Lower leg skin (tissue), 4 donors: ENCODE results near the gene CUL9. TPM values are rescaled to one million over a fixed set of nuclear protein-coding genes. Genes with fewer than 3 reads are reported as not detected.

Experiments
- DNase-seq, 2 donors: peaks; one replicate each; pipeline ENCODE4 v3.0.0-alpha.2; 2019; ENCODE audit warnings: low spot score in 2 of 2
- H3K4me3 ChIP-seq: fragments of 200-600 bp; sonication (generic); 2 replicates; pipeline ENCODE4 v1.5.1; 2017; ENCODE audit warnings: mild to moderate bottlenecking, low read depth; ENCODE audit not compliant: poor library complexity, severe bottlenecking
- CTCF ChIP-seq, 3 donors: fragments of 450-650 bp; IDR thresholded peaks; one replicate each; pipeline ENCODE4 v1.5.1; 2016; ENCODE audit warnings: antibody characterized with exemption in 3 of 3, mild to moderate bottlenecking in 3 of 3, moderate library complexity in 2 of 3
- POLR2A ChIP-seq, 2 donors: fragments of 450-650 bp; IDR thresholded peaks; one replicate each; pipeline ENCODE4 v1.6.1; 2016 to 2017; ENCODE audit warnings: antibody characterized with exemption in 2 of 2, mild to moderate bottlenecking in 1 of 2, moderate library complexity in 1 of 2
- WGBS, 2 donors: methylation state at CpG; one replicate each; pipeline ENCODE4 v1.1.5; 2018; 5-methylcytosine and 5-hydroxymethylcytosine counted together
- intact Hi-C: fragments of 100-400 bp; cut with DNase I; formaldehyde crosslinking; loops from one replicate; pipeline ENCODE4 v1.15.0; 2023; ENCODE audit warnings: low total_unique reads
- total RNA-seq, 4 donors: library from RNA; depleted of rRNA; stranded (reverse); fragments of >200 nt; gene quantifications; one replicate each; pipeline ENCODE4 v1.1.0, GENCODE V29; 2016

Gene CUL9
- total RNA-seq, 4 donors from 2014 or later = 38.7 to 64.4 (median 47.4) TPM

GRCh38 chr6:43175676-43176422, 6.1 kb upstream of the CUL9 start:
- intact Hi-C loops = no loop called here
- H3K4me3 ChIP-seq = no peak overlapping the region
- 87% methylated on average over 9 to 11 of the region's 11 CpGs for whole genome bisulfite sequencing, 2 donors
- DNase-seq = no peak
- TF ChIP-seq POLR2A (IDR thresholded peaks at IDR 0.05) = no peak
- no peak for TF ChIP-seq CTCF (IDR thresholded peaks at IDR 0.05)

GRCh38 chr6:43176423-43176786, 5.6 kb upstream of the CUL9 start:
- no peak for TF ChIP-seq CTCF (IDR thresholded peaks at IDR 0.05)
- TF ChIP-seq POLR2A (IDR thresholded peaks at IDR 0.05) = no peak
- H3K4me3 ChIP-seq = no peak overlapping the region
- intact Hi-C loops = no loop called here
- 82 to 95% methylated on average over 6 of the region's 6 CpGs for whole genome bisulfite sequencing, 2 donors
- no peak for DNase-seq

- TF ChIP-seq POLR2A (IDR thresholded peaks at IDR 0.05) (no peak), CTCF (IDR thresholded peaks at IDR 0.05) (no peak)
- DNase-seq = no peak
- H3K4me3 ChIP-seq = no peak overlapping the region
- intact Hi-C loops = no loop called here
- WGBS, 2 donors = 87 to 90% methylated on average over 12 of the region's 12 CpGs
Observed at GRCh38 chr6:43178150-43178549, 3.8 kb upstream of the CUL9 start.

DNA sequence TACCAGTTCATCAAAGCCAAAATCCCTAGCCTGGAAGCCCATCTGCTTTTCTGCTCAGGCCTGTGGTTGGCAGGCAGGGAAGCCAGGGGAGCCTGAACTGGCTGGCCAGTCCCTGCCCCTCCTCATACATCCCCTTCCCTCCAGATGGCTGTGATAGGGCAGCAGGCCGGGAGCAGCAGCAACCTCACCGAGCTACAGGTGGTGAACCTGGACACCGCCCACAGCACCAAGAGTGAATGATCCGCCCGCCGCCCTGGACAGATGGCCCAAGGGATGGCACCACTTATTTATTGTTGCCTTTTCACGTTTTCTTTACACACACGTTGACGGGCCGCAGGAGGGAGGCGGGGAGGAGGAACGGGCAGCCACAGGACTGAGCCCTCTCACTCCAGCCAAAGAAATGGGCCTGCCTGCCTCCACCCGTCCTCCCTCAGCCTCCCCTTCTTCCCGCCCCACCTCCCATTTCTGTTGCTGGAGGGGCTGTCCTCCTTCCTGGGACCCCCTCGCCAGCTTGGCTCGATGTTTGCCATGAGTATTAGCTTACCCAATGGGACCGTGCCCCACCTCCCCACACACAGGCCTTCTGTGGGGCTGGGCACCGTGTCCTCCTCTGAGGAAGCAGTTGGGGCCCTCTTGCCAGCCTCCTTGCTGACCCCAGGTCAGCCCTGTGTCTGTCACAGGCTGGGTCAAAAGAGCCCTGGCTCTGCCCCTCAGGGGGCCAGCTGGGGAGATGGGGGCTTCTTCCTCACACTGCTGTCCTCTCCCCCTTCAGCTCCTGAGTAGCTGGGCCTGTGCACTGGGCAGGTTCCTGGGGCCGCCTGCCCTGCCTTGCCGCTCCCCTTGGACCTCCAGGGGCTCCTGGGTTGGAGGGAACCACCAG, 2.8 kb upstream of the CUL9 start:
- DNase-seq = no peak
- TF ChIP-seq POLR2A (IDR thresholded peaks at IDR 0.05) = no peak
- no peak for TF ChIP-seq CTCF (IDR thresholded peaks at IDR 0.05)
- intact Hi-C loops = no loop called here
- H3K4me3 ChIP-seq = no peak overlapping the region
- 91 to 93% methylated on average over 20 of the region's 20 CpGs for WGBS, 2 donors

GRCh38 chr6:43180058-43180457, 1.9 kb upstream of the CUL9 start:
- intact Hi-C loops = no loop called here
- no peak overlapping the region for H3K4me3 ChIP-seq
- DNase-seq = no peak
- no peak for TF ChIP-seq POLR2A (IDR thresholded peaks at IDR 0.05)
- TF ChIP-seq CTCF (IDR thresholded peaks at IDR 0.05) = no peak
- WGBS, 2 donors = 72 to 73% methylated on average over 7 of the region's 7 CpGs
